ENCODE results near the gene OR10A4. TPM values are rescaled to one million over a fixed set of nuclear protein-coding genes. Genes with fewer than 3 reads are reported as not detected.
"Not testable (repeated sequence)": the region's sequence is repeated elsewhere in the genome, so short reads cannot be mapped to it uniquely, and the experiment has no call there.

Gene OR10A4, protein sequence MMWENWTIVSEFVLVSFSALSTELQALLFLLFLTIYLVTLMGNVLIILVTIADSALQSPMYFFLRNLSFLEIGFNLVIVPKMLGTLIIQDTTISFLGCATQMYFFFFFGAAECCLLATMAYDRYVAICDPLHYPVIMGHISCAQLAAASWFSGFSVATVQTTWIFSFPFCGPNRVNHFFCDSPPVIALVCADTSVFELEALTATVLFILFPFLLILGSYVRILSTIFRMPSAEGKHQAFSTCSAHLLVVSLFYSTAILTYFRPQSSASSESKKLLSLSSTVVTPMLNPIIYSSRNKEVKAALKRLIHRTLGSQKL
- total RNA-seq (not detected), polyA plus RNA-seq (not detected)
- long read RNA-seq, donor 1, result 0 reads
- long read RNA-seq, donor 2, result 0 reads
- long read RNA-seq, donor 3, result 0 reads
- long read RNA-seq, donor 4, result 0 reads

DNA sequence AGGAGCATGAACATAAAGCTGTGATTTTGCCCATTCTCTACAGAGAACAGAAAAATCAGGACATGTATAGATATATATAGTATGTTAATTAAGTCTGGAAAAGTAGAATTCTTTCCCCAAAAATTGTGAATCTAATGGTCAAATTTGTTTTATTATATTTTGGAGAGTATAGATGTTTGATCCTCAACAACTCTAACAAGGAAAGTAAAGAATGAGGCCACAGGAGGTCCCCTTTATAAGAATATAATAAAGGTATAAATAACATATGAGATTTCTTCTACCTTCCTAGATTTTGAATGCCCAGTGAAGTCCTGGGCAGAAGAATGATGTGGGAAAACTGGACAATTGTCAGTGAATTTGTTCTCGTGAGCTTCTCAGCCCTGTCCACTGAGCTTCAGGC lies at the start of gene OR10A4:
TSS of gene OR10A4 (plus strand) at position 301 of the 400 bp plus-strand sequence. CDS start at position 324, 23 bp downstream.
- Histone ChIP-seq H3K4me1 (ENCODE audit: control insufficient read depth, insufficient read depth, low read length) (no peaks in the 10 kb centered on the region), H3K9me3 (ENCODE audit: control insufficient read depth, low read length) (no peaks in the 10 kb centered on the region), H3K27me3 (ENCODE audit: control insufficient read depth, insufficient read depth) (no peaks in the 10 kb centered on the region), H3K27ac (ENCODE audit: low read length) (no peak within 1 kb of the TSS), H3K4me3 (ENCODE audit: low read length) (no peak within 1 kb of the TSS)
- no peak for DNase-seq
- intact Hi-C loops (cut with DNase I), result no loop called here
- WGBS, result 89% methylated on average over 1 of the region's 1 CpG
- no peak for ATAC-seq

DNA sequence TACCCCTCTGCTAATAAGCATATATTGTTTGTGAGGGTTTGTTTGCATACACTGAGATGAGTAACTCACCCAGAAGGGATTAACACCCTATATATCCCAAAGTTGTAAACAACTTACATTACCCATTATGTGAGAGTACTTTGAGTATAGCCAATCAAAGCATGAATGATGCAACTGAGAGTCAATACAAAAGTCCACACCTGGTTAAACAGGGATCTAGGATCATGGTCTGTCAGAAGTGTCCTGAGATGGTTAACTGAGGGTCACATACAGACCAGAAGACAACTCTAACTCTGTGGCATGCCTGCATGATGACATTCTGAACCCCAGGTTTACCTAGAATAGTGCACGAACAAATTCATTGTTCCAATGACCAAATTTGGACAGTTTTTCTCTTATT lies 48.3 kb upstream of the OR10A4 start:
- no peak overlapping the region for H3K27ac ChIP-seq (ENCODE audit: low read length)
- intact Hi-C loops (cut with DNase I), result no loop called here
- ATAC-seq, result no peak
- H3K4me3 ChIP-seq (ENCODE audit: low read length), result no peak overlapping the region
- H3K9me3 ChIP-seq (ENCODE audit: control insufficient read depth, low read length), result no peaks in the 10 kb centered on the region
- 85% methylated on average over 1 of the region's 1 CpG for WGBS
- no peak for DNase-seq
- H3K27me3 ChIP-seq (ENCODE audit: control insufficient read depth, insufficient read depth), result no peaks in the 10 kb centered on the region
- H3K4me1 ChIP-seq (ENCODE audit: control insufficient read depth, insufficient read depth, low read length), result no peaks in the 10 kb centered on the region

DNA sequence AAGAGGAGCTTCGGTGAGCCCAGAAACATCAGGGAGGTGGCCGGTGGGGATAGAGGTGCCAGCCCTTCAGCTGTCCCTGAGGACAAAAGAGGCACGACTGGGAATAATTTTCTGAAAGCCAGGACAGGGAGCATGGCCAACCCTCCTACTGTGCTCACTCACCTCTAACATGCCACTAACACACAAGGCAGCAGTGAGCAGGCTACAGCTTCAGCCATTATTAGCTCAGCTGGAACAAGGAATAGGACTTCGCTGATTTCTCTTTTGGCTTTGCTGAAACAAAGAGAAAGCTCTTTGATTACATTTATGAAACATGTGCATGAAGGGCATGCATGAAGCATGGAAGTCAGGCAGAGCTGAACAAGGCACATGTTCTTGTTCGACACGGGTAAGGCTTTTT lies 43.1 kb upstream of the OR10A4 start:
- ATAC-seq, result no peak
- H3K4me1 ChIP-seq (ENCODE audit: control insufficient read depth, insufficient read depth, low read length), result no peaks in the 10 kb centered on the region
- H3K9me3 ChIP-seq (ENCODE audit: control insufficient read depth, low read length), result no peaks in the 10 kb centered on the region
- intact Hi-C loops (cut with DNase I), result no loop called here
- H3K27me3 ChIP-seq (ENCODE audit: control insufficient read depth, insufficient read depth), result no peaks in the 10 kb centered on the region
- DNase-seq, result no peak
- H3K27ac ChIP-seq (ENCODE audit: low read length), result no peak overlapping the region
- H3K4me3 ChIP-seq (ENCODE audit: low read length), result no peak overlapping the region
- WGBS, result 77% methylated on average over 6 of the region's 6 CpGs

DNA sequence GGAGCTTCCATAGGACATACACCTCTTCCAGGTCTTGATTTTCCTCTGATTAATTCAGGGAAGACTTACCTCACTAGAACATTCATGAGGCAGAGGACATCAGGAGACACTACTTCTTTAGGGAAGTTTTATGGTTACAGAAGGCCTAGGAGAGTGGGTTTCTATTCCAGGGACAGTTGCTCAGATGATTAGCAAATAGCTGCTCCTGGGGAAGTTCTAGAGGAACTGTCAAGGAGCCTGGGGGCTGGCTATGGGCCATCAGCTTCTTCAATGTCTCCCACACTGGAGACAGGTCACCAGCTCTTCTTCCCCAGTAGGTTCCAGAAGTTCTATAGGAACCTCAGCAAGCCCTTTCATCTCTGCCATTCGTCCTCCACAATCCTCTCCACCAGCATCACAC lies 42.4 kb upstream of the OR10A4 start:
- intact Hi-C loops (cut with DNase I), result no loop called here
- Histone ChIP-seq H3K4me1 (ENCODE audit: control insufficient read depth, insufficient read depth, low read length) (no peaks in the 10 kb centered on the region), H3K27ac (ENCODE audit: low read length) (no peak overlapping the region), H3K27me3 (ENCODE audit: control insufficient read depth, insufficient read depth) (no peaks in the 10 kb centered on the region), H3K4me3 (ENCODE audit: low read length) (no peak overlapping the region), H3K9me3 (ENCODE audit: control insufficient read depth, low read length) (no peaks in the 10 kb centered on the region)
- 64% methylated on average over 1 of the region's 1 CpG for WGBS
- no peak for DNase-seq
- ATAC-seq, result no peak

DNA sequence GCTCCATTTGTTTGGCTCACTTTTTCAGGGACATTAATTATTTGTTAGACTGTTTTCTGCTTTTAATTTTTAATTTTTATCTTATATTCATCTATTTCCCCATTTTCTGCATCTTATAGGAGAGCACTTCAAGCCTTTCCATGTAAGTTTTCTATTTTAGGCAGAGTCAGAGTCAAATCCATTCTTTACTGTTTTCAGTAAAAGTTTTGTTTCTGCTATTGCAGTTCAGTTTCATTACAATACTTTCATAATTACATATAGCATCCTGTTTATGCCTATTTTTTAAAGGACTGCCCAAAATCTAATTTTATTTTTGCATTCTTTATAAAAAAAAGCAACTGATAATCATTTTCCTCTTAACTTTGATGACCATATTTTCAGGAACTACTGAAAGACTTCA lies 34.7 kb upstream of the OR10A4 start:
- no peaks in the 10 kb centered on the region for H3K9me3 ChIP-seq (ENCODE audit: control insufficient read depth, low read length)
- ATAC-seq (no peak), DNase-seq (no peak)
- H3K4me3 ChIP-seq (ENCODE audit: low read length), result no peak overlapping the region
- H3K27ac ChIP-seq (ENCODE audit: low read length), result no peak overlapping the region
- intact Hi-C loops (cut with DNase I), result no loop called here
- no peaks in the 10 kb centered on the region for H3K27me3 ChIP-seq (ENCODE audit: control insufficient read depth, insufficient read depth)
- H3K4me1 ChIP-seq (ENCODE audit: control insufficient read depth, insufficient read depth, low read length), result no peaks in the 10 kb centered on the region

DNA sequence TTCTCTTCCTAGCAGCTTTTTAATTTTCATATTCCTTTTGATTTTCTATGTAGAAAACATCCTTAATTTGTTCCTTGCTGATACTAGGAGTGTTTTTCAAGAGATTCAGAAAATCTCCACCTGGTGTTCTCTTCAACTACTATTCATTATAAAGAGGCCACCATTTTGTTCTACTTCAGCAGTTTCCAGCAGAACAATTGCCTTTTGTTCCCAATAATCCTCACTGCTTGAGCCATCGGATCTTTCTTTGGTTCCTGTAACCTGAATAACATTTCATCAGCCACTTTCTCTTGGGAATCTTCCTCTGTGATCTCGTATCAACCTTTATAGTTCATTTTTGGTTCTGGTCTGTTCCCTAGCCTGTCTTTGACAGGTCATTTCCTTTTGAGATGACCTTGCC lies 32.8 kb upstream of the OR10A4 start:
- ATAC-seq, result no peak
- H3K27ac ChIP-seq (ENCODE audit: low read length), result no peak overlapping the region
- intact Hi-C loops (cut with DNase I), result no loop called here
- no peaks in the 10 kb centered on the region for H3K4me1 ChIP-seq (ENCODE audit: control insufficient read depth, insufficient read depth, low read length)
- H3K4me3 ChIP-seq (ENCODE audit: low read length), result no peak overlapping the region
- H3K9me3 ChIP-seq (ENCODE audit: control insufficient read depth, low read length), result no peaks in the 10 kb centered on the region
- WGBS, result 66% methylated on average over 2 of the region's 2 CpGs
- no peak for DNase-seq
- no peaks in the 10 kb centered on the region for H3K27me3 ChIP-seq (ENCODE audit: control insufficient read depth, insufficient read depth)

DNA sequence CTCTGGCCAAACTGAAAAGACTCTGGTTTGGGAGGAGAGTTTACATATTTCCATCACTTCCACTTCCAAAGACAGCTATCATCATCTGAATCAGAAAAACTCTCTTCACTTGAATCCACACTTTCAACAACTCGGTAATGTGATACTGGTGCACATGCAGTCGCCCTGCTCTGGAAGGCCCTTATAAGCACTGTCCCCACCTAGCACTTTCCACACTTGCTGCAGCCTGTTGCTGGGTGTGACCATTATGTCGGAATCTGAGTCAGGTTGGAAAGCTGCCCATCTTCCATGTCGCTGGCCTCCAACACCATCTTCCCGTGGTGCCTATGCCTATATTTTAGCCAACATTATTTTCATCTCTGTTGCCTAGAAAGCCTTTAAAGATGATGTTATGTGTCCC lies 32.1 kb upstream of the OR10A4 start:
- DNase-seq (no peak), ATAC-seq (no peak)
- 88% methylated on average over 5 of the region's 5 CpGs for WGBS
- Histone ChIP-seq H3K4me1 (ENCODE audit: control insufficient read depth, insufficient read depth, low read length) (no peaks in the 10 kb centered on the region), H3K4me3 (ENCODE audit: low read length) (no peak overlapping the region), H3K9me3 (ENCODE audit: control insufficient read depth, low read length) (no peaks in the 10 kb centered on the region), H3K27me3 (ENCODE audit: control insufficient read depth, insufficient read depth) (no peaks in the 10 kb centered on the region), H3K27ac (ENCODE audit: low read length) (no peak overlapping the region)
- intact Hi-C loops (cut with DNase I), result no loop called here

DNA sequence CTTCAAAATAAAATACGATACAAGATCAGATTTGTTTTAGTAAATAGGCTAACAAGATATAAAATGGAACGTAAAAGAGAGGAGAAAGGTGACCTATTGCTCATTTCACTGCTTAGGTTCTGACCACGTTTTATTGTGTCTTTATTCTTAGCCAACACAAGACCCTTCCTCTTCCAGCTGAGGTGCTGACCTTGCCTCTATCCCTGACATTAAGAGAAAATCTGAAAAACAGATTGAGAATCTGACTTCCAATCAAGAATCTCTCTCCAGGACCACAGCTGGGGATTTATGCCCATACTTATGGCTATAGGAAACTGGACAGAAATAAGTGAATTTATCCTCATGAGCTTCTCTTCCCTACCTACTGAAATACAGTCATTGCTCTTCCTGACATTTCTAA lies 31.0 kb upstream of the OR10A4 start, which contains the start of gene OR10A5:
TSS of gene OR10A5 (plus strand) at position 301 of the 400 bp plus-strand sequence. CDS start at position 301, 0 bp downstream.
- DNase-seq (no peak), ATAC-seq (no peak)
- intact Hi-C loops (cut with DNase I), result no loop called here
- H3K4me1 ChIP-seq (ENCODE audit: control insufficient read depth, insufficient read depth, low read length), result no peaks in the 10 kb centered on the region
- no peak within 1 kb of the TSS for H3K27ac ChIP-seq (ENCODE audit: low read length)
- H3K27me3 ChIP-seq (ENCODE audit: control insufficient read depth, insufficient read depth), result no peaks in the 10 kb centered on the region
- H3K4me3 ChIP-seq (ENCODE audit: low read length), result no peak within 1 kb of the TSS
- 73% methylated on average over 3 of the region's 3 CpGs for WGBS
- H3K9me3 ChIP-seq (ENCODE audit: control insufficient read depth, low read length), result no peaks in the 10 kb centered on the region

DNA sequence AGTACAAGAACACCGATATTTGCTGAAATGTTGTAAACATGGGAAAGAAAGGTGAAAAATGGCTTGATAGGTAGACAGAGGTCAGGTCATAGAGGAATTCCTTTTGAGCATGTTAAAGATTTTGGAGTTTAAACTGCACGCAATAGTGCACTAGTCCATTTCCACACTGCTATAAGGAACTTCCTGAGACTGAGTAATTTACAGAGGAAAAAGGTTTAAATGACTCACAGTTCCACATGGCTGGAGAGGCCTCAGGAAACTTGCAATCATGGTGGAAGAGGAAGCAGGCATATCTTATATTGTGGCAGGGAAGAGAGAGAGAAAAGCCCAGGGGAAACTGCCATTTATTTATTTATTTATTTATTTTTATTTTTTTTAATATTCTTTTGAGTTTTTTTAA lies 25.9 kb upstream of the OR10A4 start:
- Histone ChIP-seq H3K27me3 (ENCODE audit: control insufficient read depth, insufficient read depth) (no peaks in the 10 kb centered on the region), H3K27ac (ENCODE audit: low read length) (no peak overlapping the region), H3K9me3 (ENCODE audit: control insufficient read depth, low read length) (no peaks in the 10 kb centered on the region), H3K4me1 (ENCODE audit: control insufficient read depth, insufficient read depth, low read length) (no peaks in the 10 kb centered on the region), H3K4me3 (ENCODE audit: low read length) (no peak overlapping the region)
- no peak for ATAC-seq
- intact Hi-C loops (cut with DNase I), result no loop called here
- WGBS, result 82% methylated on average over 2 of the region's 2 CpGs
- DNase-seq, result no peak

DNA sequence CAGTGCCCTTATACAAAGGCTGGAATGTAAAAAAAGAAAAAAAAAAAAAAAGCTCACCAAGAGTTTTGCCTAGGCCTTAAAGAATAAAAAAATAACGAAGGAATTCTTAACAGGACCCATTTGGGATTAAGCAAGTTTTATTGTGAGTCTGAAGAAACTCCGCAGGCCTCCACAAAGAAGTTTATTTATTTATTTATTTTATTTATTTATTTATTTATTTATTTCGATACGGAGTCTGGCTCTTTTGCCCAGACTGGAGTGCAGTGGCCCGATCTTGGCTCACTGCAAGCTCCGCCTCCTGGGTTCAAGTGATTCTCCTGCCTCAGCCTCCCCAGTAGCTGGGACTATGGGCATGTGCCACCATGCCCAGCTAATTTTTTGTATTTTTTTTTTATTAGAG lies 21.6 kb upstream of the OR10A4 start:
- whole genome bisulfite sequencing, result 92% methylated on average over 6 of the region's 6 CpGs
- H3K4me3 ChIP-seq (ENCODE audit: low read length); H3K27me3 ChIP-seq (ENCODE audit: control insufficient read depth, insufficient read depth): not testable (repeated sequence)

DNA sequence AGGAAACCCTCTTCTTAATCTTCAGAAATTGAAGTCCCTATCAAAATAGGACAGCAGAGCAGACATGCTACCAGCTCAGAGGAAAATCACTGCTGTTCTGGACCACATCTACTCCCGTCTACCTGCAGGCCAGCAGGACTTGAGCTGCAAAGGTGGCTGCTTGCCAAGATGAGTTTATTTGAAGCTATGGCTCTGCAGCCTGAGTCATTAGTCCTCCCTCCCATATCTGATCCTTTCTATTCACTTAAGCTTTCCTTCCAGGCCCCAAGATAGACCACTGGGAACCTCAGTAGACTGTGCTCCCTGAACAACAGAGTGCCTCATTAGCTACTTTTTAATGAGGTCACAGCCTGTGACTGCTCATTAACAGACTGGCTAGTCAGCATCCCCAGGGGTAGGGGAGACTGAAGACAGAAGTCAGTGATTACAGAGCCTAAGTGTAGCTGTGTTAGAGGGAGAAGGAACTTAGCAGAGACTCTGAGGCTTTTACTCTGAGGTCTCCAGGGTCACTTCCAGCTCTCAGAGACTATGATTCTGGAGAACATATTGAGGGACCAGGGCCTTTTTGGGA lies 20.4 kb upstream of the OR10A4 start:
- H3K9me3 ChIP-seq (ENCODE audit: control insufficient read depth, low read length), result no peaks in the 10 kb centered on the region
- intact Hi-C loops (cut with DNase I), result no loop called here
- ATAC-seq, result no peak
- WGBS, result 37% methylated on average over 1 of the region's 1 CpG
- H3K27ac ChIP-seq (ENCODE audit: low read length), result no peak overlapping the region
- H3K4me3 ChIP-seq (ENCODE audit: low read length), result no peak overlapping the region
- no peaks in the 10 kb centered on the region for H3K27me3 ChIP-seq (ENCODE audit: control insufficient read depth, insufficient read depth)
- H3K4me1 ChIP-seq (ENCODE audit: control insufficient read depth, insufficient read depth, low read length), result no peaks in the 10 kb centered on the region
- no peak for DNase-seq

More for the DNA sequence above, 21.6 kb upstream of the OR10A4 start:
- H3K27ac ChIP-seq (ENCODE audit: low read length); ATAC-seq; H3K9me3 ChIP-seq (ENCODE audit: control insufficient read depth, low read length); intact Hi-C loops (cut with DNase I); DNase-seq; H3K4me1 ChIP-seq (ENCODE audit: control insufficient read depth, insufficient read depth, low read length): not testable (repeated sequence)

Measured in right cardiac atrium (tissue), 5 donors.